MM.1S (cell line): ENCODE data around the gene ADARB2.
"Not testable (repeated sequence)": the region's sequence is repeated elsewhere in the genome, so short reads cannot be mapped to it uniquely, and the experiment has no call there.

Experiments
- CTCF ChIP-seq: fragments of 300-600 bp; sonication (generic); IDR thresholded peaks from 2 replicates; pipeline ENCODE4 v1.5.1; 2016; ENCODE audit warnings: antibody characterized with exemption, low read length, mixed read lengths
- EZH2 ChIP-seq: fragments of 300-600 bp; sonication (generic); optimal IDR thresholded peaks from 2 replicates; pipeline ENCODE3; 2017; ENCODE audit warnings: low read depth, mild to moderate bottlenecking, antibody characterized with exemption, low read length, mixed read lengths

- not testable (repeated sequence) for TF ChIP-seq EZH2, CTCF
Measured at GRCh38 chr10:1352296-1352695, 385.0 kb downstream of the ADARB2 start.
